ENCODE results near the gene SPSB2. TPM values are rescaled to one million over a fixed set of nuclear protein-coding genes. Genes with fewer than 3 reads are reported as not detected.

Gene SPSB2
- total RNA-seq, 1 donor from 2014 or later, result 6.2 TPM

GRCh38 chr12:6834254-6834653 is 38.8 kb downstream of the SPSB2 start:
- H3K4me1 Mint-ChIP-seq, result peaks cover 22% of the 10 kb centered on the region
- H3K36me3 Mint-ChIP-seq (ENCODE audit: low read depth), result peaks cover 6% of the 10 kb centered on the region
- H3K27me3 Mint-ChIP-seq (ENCODE audit: low read depth), result no peaks in the 10 kb centered on the region
- TF ChIP-seq CTCF (conservative IDR thresholded peaks at IDR 0.05), result no peak
- peak overlapping the region; percentile 3 for H3K4me3 Mint-ChIP-seq
- no peaks in the 10 kb centered on the region for H3K9me3 Mint-ChIP-seq
- DNase-seq (ENCODE audit: low read depth, low spot score), result no peak
- H3K27ac Mint-ChIP-seq (ENCODE audit: unreplicated experiment), result no peak overlapping the region

GRCh38 chr12:6833189-6833890 is 39.8 kb downstream of the SPSB2 start:
- Mint-ChIP-seq H3K4me1 (peaks cover 26% of the 10 kb centered on the region), H3K27me3 (ENCODE audit: low read depth) (no peaks in the 10 kb centered on the region), H3K27ac (ENCODE audit: unreplicated experiment) (no peak overlapping the region), H3K9me3 (no peaks in the 10 kb centered on the region), H3K36me3 (ENCODE audit: low read depth) (peaks cover 6% of the 10 kb centered on the region), H3K4me3 (peak overlapping the region; percentile 69)
- TF ChIP-seq CTCF (conservative IDR thresholded peaks at IDR 0.05), result no peak
- no peak for DNase-seq (ENCODE audit: low read depth, low spot score)

- peak overlapping the region; percentile 68 for H3K4me3 Mint-ChIP-seq
- DNase-seq (ENCODE audit: low read depth, low spot score), result no peak
These were observed 41.0 kb downstream of the SPSB2 start for GRCh38 chr12:6832125-6832524.

GRCh38 chr12:6831450-6831995 is 41.6 kb downstream of the SPSB2 start:
- H3K36me3 Mint-ChIP-seq (ENCODE audit: low read depth), result peaks cover 9% of the 10 kb centered on the region
- no peak for TF ChIP-seq CTCF (conservative IDR thresholded peaks at IDR 0.05)
- no peak overlapping the region for H3K27ac Mint-ChIP-seq (ENCODE audit: unreplicated experiment)
- peaks cover 38% of the 10 kb centered on the region for H3K4me1 Mint-ChIP-seq
- no peaks in the 10 kb centered on the region for H3K9me3 Mint-ChIP-seq
- peak overlapping the region; percentile 98 for H3K4me3 Mint-ChIP-seq
- DNase-seq (ENCODE audit: low read depth, low spot score), result no peak
- H3K27me3 Mint-ChIP-seq (ENCODE audit: low read depth), result peaks cover 3% of the 10 kb centered on the region

More at GRCh38 chr12:6832125-6832524, 41.0 kb downstream of the SPSB2 start:
- no peaks in the 10 kb centered on the region for H3K9me3 Mint-ChIP-seq
- peaks cover 3% of the 10 kb centered on the region for H3K27me3 Mint-ChIP-seq (ENCODE audit: low read depth)
- no peak for TF ChIP-seq CTCF (conservative IDR thresholded peaks at IDR 0.05)
- H3K36me3 Mint-ChIP-seq (ENCODE audit: low read depth), result peaks cover 9% of the 10 kb centered on the region
- no peak overlapping the region for H3K27ac Mint-ChIP-seq (ENCODE audit: unreplicated experiment)
- H3K4me1 Mint-ChIP-seq, result peaks cover 36% of the 10 kb centered on the region

GRCh38 chr12:6830999-6831398 is 42.1 kb downstream of the SPSB2 start:
- H3K27me3 Mint-ChIP-seq (ENCODE audit: low read depth), result peaks cover 3% of the 10 kb centered on the region
- H3K9me3 Mint-ChIP-seq, result no peaks in the 10 kb centered on the region
- H3K36me3 Mint-ChIP-seq (ENCODE audit: low read depth), result peaks cover 9% of the 10 kb centered on the region
- no peak for DNase-seq (ENCODE audit: low read depth, low spot score)
- H3K4me3 Mint-ChIP-seq, result peak overlapping the region; percentile 98
- TF ChIP-seq CTCF (conservative IDR thresholded peaks at IDR 0.05), result no peak
- no peak overlapping the region for H3K27ac Mint-ChIP-seq (ENCODE audit: unreplicated experiment)
- H3K4me1 Mint-ChIP-seq, result peaks cover 39% of the 10 kb centered on the region

Data from neural crest cell (in vitro differentiated cells).